ENCODE data around the gene RAP1GAP.

The RAP1GAP gene

DNA sequence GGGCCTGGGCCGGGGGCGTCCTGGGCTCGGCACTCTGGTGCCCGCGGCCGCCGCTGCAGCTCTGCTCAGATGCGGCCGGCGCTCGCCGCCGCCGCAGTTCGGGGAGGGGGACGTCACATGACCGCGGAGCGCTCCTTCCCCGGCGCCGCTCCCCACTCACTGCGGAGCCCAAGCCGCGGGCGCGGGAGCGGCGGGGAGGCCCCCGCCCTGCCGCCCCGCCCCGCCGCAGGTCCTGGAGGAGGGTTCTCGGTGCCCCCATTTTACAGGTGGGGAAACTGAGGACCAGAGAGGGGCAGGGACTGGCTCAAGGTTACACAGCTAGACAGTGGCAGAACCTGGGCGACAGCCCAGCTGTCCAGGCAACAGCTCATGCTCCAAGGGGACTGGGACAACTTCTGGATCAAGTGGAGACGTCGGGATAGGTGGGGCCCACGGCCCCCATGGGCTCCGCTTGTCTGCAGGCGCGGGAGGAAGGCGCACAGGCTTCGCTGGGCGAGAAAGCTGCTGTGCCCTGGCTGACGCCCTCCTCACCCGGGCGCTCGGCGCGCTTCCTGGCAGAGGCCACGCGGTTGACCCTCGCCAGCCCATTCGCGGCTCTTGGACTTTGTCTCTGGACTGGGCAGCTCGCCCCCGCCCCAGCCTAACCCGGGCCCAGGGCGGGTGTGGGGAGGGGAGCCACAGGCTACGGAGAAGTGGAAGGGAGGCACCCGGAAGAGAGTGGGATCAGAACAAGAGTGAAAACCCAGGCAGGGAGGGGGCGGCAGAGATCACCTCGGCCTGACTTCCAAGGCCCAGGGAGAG, at the start of gene RAP1GAP:
Gene RAP1GAP, minus strand, starts transcription at position 100 of the 801 bp plus-strand sequence. CDS start 49,325 bp downstream, outside the sequence.
- DNase-seq (ENCODE audit: low spot score), result no peak

- no peak for DNase-seq (ENCODE audit: low spot score)
These were observed 47.0 kb upstream of the RAP1GAP start for GRCh38 chr1:21716169-21716568.

- DNase-seq (ENCODE audit: low spot score), result no peak
These were observed 38.7 kb upstream of the RAP1GAP start for GRCh38 chr1:21707891-21708290.

GRCh38 chr1:21707086-21707840, 38.1 kb upstream of the RAP1GAP start:
- no peak for DNase-seq (ENCODE audit: low spot score)

GRCh38 chr1:21706151-21706835, 37.1 kb upstream of the RAP1GAP start:
- no peak for DNase-seq (ENCODE audit: low spot score)

DNA sequence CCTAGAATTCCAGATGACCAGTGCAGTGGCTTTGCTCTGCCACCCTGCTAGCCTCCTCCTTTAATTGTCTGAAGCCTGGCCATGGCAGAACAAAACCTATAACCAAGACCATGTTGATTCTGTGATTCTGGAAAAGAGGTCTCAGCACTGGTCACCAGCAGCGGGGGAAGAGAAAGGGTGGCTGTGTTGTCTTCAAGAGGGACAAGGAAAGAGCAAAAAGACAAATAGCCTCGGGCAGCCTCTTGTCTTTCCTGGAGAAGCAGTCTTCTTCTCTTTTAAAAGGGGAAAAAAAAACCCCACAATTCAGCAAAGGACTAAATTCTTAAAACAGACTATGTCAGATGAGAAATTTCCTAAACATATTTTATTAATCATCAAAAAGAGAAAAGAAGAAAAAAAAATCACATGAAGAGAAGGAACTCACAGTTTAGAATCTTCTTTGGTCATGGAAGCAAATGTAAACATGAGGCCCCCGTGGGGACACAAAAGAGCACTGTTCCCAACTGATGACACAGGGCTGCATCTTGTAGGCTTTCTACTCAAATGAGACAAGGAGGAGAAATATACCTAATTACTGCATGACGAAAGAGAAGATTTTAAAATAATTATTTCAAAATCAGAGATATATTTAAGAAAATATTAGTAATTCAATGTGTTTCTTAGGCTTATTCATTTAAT, 36.3 kb upstream of the RAP1GAP start:
- DNase-seq (ENCODE audit: low spot score), result no peak

- DNase-seq (ENCODE audit: low spot score), result no peak
These were observed 35.0 kb upstream of the RAP1GAP start for GRCh38 chr1:21704145-21704544.

DNA sequence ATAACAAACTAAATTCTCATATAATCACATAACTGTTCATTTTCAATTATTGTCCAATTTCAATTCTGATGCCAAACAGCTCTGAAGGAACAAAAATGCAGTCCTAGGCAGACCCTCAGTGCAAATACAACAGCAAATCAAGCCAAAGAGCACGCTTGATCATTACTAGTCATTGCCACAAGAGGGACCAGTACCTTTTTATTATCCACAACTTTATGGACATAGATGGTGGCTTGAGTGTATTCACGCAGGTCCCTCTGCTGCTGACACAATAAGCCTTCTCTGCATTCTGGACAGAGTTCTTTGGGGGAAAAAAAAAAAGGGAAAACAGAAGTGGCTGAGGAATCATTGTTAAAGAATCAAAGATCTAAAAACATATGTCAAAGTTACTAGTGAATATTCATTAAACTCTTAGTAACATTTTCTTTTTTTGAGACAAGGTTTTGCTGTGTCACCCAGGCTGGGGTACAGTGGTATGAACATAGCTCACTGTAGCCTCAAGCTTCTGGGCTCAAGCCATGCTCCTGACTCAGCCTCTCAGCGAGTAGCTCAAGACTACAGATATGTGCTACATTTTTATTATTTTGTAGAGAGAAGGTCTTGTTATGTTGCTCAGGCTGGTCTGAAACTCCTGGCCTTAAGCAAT, 34.3 kb upstream of the RAP1GAP start:
- no peak for DNase-seq (ENCODE audit: low spot score)

- DNase-seq (ENCODE audit: low spot score), result no peak
These were observed 33.6 kb upstream of the RAP1GAP start for GRCh38 chr1:21702780-21703179.

- no peak for DNase-seq (ENCODE audit: low spot score)
These were observed 32.2 kb upstream of the RAP1GAP start for GRCh38 chr1:21701401-21701800.

DNA sequence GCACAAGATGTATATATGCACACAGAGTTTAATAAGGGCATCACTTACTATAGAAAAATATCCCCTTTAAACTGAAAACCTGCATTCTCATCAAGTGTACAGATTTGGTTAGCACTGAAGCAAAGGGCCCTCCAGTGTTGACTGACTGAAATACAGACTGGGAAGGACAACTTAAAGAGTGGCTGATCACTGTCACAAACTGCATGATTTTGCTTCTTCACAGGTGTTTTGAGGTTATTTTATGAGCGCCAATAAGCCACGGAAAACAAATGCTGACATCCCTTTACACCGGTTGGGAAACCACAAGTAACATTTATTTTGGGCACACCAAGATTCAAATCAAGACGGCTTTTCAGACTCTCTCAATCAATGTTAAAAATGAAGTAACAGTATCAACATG, 30.9 kb upstream of the RAP1GAP start:
- no peak for DNase-seq (ENCODE audit: low spot score)

DNA sequence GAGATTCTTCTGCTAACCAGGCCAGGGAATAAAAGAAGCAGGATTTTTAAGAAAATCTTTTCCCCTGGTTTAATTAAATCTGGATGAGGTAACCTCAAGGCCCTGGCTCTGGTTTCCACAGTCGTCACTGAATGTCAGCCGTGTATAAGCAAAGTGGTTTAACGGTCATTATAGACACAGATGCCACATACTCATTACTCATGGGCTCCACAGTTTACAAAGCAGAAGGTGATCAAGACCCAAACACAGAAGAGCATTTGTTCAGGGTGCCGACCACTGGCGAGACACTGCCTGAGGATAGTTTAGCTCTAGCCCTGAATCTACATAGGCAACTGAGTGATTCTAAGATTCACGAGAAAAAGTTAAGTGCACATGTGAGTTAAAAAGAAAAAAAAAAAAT, 27.8 kb upstream of the RAP1GAP start:
- DNase-seq (ENCODE audit: low spot score), result no peak

GRCh38 chr1:21693732-21694131, 24.6 kb upstream of the RAP1GAP start:
- DNase-seq (ENCODE audit: low spot score), result no peak

DNA sequence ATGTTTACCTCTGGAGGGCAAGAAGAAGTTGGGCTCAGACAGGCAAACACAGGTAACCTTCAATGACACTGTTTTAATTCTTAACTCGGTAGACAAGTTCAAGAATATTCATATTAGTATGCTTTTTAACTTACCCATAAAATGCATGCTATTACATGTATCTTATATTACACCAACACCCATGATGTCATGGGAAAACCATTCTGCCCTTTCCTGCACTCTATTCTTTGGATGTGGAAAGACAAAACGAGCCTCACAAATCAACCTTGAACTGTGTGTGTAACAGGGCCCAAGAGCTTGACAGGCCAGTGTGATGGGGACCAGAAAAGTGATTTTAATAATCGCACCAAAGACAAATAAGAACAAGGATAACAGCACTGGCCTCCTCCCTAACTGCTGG, 22.6 kb upstream of the RAP1GAP start:
- no peak for DNase-seq (ENCODE audit: low spot score)

DNA sequence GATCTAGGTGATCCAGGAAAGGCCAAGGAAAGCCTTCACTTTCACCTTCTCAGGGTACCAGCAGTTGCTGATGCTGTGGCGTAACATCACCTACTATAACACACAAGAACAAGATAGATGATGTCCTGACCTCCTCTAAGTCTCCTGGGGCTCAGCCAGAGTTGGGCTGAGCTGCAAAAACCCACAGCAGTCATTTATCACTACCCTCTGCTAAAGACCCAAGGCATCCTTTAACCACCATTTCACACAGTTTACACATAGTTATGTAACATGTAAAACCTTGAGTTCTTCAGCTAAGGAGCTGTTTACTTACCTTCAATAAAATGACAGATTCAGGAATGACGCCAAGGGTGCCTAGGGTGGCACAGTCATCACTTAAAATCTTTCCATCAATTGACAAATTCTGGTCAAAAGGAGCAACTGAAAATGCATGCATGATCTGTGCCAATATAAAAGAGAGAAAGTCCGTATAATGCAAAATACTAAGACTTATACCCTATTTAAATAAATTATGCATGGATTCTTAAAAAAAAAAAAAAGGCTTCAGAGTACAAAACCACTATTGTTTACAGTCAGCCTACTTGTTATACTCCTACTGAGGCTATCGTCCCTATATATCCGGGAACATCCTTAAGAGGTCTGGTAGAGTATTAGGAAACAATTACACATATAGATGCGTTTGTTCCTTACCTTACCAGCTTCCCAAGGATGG, 20.7 kb upstream of the RAP1GAP start:
- DNase-seq (ENCODE audit: low spot score), result no peak

DNA sequence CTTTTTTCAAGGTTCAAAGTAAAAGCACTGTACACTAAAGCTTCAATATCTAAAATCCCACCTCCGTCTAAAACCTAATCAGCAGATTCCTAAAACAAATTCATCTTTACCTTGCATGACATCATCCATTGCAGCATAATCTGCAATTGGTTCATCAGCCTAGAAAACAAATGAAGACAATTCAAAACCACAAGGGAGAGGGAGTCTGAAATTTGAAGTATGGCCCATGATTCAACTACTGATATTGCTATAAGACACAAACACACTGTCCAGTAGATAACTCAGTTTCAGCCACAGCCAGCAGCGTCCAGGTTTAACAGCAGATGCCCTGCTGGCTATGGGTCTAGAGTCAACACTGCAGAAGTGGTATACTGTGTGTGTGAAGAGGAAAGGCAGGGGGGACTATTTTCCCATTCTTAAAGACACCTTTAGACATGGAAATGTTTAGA, 17.9 kb upstream of the RAP1GAP start:
- no peak for DNase-seq (ENCODE audit: low spot score)

- no peak for DNase-seq (ENCODE audit: low spot score)
These were observed 17.0 kb upstream of the RAP1GAP start for GRCh38 chr1:21685946-21686678.

DNA sequence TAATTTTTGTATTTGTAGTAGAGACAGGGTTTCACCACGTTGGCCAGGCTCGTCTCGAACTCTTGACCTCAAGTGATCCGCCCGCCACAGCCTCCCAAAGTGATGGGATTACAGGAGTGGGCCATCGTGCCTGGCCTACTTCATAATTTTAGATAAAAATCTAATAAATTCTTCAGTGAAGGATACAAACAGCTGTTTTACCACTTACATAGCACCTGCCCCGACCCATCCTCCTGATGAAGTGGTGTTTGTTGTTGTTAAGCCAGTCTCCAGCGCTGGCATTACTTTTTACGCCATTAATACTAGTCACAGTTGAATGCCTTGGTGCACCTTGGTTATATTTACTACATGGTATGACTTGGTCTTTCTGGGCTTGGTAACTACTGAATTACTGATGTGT, 12.3 kb upstream of the RAP1GAP start:
- no peak for DNase-seq (ENCODE audit: low spot score)

GRCh38 chr1:21680918-21681317, 11.8 kb upstream of the RAP1GAP start:
- no peak for DNase-seq (ENCODE audit: low spot score)

DNA sequence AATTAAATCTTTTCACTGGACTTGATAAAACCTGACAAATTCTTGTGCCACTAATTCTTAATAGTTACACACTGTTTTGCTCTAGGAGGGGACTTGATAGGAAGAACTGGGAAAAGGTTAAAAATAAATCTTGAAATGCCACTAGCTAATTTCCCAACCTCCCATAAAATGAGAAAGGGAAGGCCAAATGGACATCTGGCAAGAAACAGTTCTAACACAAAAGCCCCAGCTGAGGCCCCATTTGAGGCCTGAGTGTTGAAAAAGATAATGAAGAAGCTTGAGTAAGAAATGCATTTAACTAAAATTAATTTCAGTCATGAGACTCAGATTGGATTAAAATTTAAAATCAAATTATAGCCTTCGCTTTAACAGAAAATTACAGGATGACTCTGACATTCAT, 11.2 kb upstream of the RAP1GAP start:
- DNase-seq (ENCODE audit: low spot score), result no peak

All from activated CD4-positive, alpha-beta T cell treated with anti-CD3 and anti-CD28 coated beads, Interleukin-2, Interleukin-4, amounts not matched to agents 100 ng/mL and 50 ng/mL, durations not matched to agents 16 hours and 8 hours (primary cell).